GM23338 (cell line): Measurements from ENCODE around the gene ECPAS. TPM values are rescaled to one million over a fixed set of nuclear protein-coding genes. Genes with fewer than 3 reads are reported as not detected.
A peak's percentile ranks its signal among the peaks of the same experiment; 100 is the strongest.

Experiments
- ATAC-seq: fragments of 200-7000 bp; cut with Tn5 transposase; 3 replicates; pipeline ENCODE4 v1.9.1; 2020
- DNase-seq: peaks from one replicate; pipeline ENCODE4 v3.0.0-alpha.2; 2015; ENCODE audit warnings: low spot score
- H2AFZ ChIP-seq: fragments of 200-600 bp; sonication (generic); 2 replicates; pipeline ENCODE4 v1.8.0; 2016; ENCODE audit warnings: antibody characterized with exemption, mild to moderate bottlenecking, moderate library complexity
- H3F3A ChIP-seq: fragments of 200-600 bp; sonication (generic); replicated peaks from 2 replicates; pipeline ENCODE4 v1.8.0; 2017; ENCODE audit warnings: antibody characterized with exemption, mixed run types, low read depth
- H3K27ac ChIP-seq: fragments of 200-600 bp; sonication (generic); 2 replicates; pipeline ENCODE4 v1.6.1; 2016; ENCODE audit warnings: low read depth
- H3K27me3 ChIP-seq: fragments of 200-600 bp; sonication (generic); 2 replicates; pipeline ENCODE4 v1.8.0; 2016; ENCODE audit warnings: mild to moderate bottlenecking, mixed run types, moderate library complexity; ENCODE audit not compliant: insufficient read depth
- H3K36me3 ChIP-seq: fragments of 200-600 bp; sonication (generic); 2 replicates; pipeline ENCODE4 v1.8.0; 2016; ENCODE audit warnings: mild to moderate bottlenecking; ENCODE audit not compliant: insufficient read depth
- H3K4me1 ChIP-seq: fragments of 200-600 bp; sonication (generic); 2 replicates; pipeline ENCODE4 v1.8.0; 2016; ENCODE audit warnings: mild to moderate bottlenecking, moderate library complexity; ENCODE audit not compliant: insufficient read depth
- H3K4me2 ChIP-seq: fragments of 200-600 bp; sonication (generic); 2 replicates; pipeline ENCODE4 v1.7.1; 2017; ENCODE audit warnings: mixed run types
- H3K4me3 ChIP-seq: fragments of 200-600 bp; sonication (generic); 2 replicates; pipeline ENCODE4 v1.6.1; 2016; ENCODE audit warnings: mixed run types
- H3K79me2 ChIP-seq: fragments of 200-600 bp; sonication (generic); replicated peaks from 2 replicates; pipeline ENCODE4 v1.8.0; 2017; ENCODE audit warnings: mild to moderate bottlenecking; ENCODE audit not compliant: insufficient read depth
- H3K9me2 ChIP-seq: fragments of 200-600 bp; sonication (generic); 2 replicates; pipeline ENCODE4 v1.8.0; 2017; ENCODE audit not compliant: insufficient read depth
- H4K20me1 ChIP-seq: fragments of 200-600 bp; sonication (generic); replicated peaks from 2 replicates; pipeline ENCODE4 v1.8.0; 2017; ENCODE audit warnings: mild to moderate bottlenecking; ENCODE audit not compliant: insufficient read depth
- H3K27ac Mint-ChIP-seq: 2 replicates; pipeline ENCODE4 v1.8.0; 2020; ENCODE audit warnings: inconsistent platforms, mild to moderate bottlenecking, moderate library complexity, mixed read lengths
- H3K27me3 Mint-ChIP-seq: 3 replicates; pipeline ENCODE4 v1.8.0; 2022; ENCODE audit warnings: low read depth, mild to moderate bottlenecking, moderate library complexity, mixed read lengths, inconsistent platforms; ENCODE audit not compliant: insufficient read depth, poor library complexity
- H3K36me3 Mint-ChIP-seq: 3 replicates; pipeline ENCODE4 v1.8.0; 2021; ENCODE audit warnings: low read depth, mild to moderate bottlenecking, inconsistent platforms, moderate library complexity, mixed read lengths
- H3K4me1 Mint-ChIP-seq: 3 replicates; pipeline ENCODE4 v1.8.0; 2020; ENCODE audit warnings: mild to moderate bottlenecking, inconsistent platforms, mixed read lengths
- H3K4me3 Mint-ChIP-seq: 3 replicates; pipeline ENCODE4 v1.8.0; 2021; ENCODE audit warnings: moderate library complexity, mild to moderate bottlenecking, inconsistent platforms, mixed read lengths
- H3K9me3 Mint-ChIP-seq: 3 replicates; pipeline ENCODE4 v1.8.0; 2020; ENCODE audit warnings: moderate library complexity, mild to moderate bottlenecking, inconsistent platforms, mixed read lengths
- CREB1 ChIP-seq: fragments of 250-450 bp; sonication (Bioruptor Pico); IDR thresholded peaks from 2 replicates; pipeline ENCODE4 v1.5.0; 2020; ENCODE audit warnings: low read depth, mild to moderate bottlenecking, moderate library complexity
- EZH2 ChIP-seq: fragments of 200-600 bp; sonication (generic); IDR thresholded peaks from one replicate; pipeline ENCODE4 v1.8.0; 2017; ENCODE audit warnings: antibody characterized with exemption, mild to moderate bottlenecking, low read depth; ENCODE audit not compliant: unreplicated experiment
- EZH2phosphoT487 ChIP-seq: fragments of 200-600 bp; sonication (generic); IDR thresholded peaks from one replicate; pipeline ENCODE4 v1.8.1; 2018; ENCODE audit warnings: antibody characterized with exemption; ENCODE audit not compliant: unreplicated experiment
- JUNB ChIP-seq: IDR thresholded peaks from one replicate; pipeline ENCODE4 v1.6.1; 2016; ENCODE audit warnings: antibody characterized with exemption; ENCODE audit not compliant: unreplicated experiment
- POLR2AphosphoS5 ChIP-seq: IDR thresholded peaks from 2 replicates; pipeline ENCODE4 v1.6.1; 2016; ENCODE audit warnings: antibody characterized with exemption, low read depth
- STAT1 ChIP-seq: IDR thresholded peaks from one replicate; pipeline ENCODE4 v1.6.1; 2016; ENCODE audit warnings: antibody characterized with exemption; ENCODE audit not compliant: unreplicated experiment
- ZNF331 ChIP-seq: fragments of 250-450 bp; sonication (Bioruptor Pico); IDR thresholded peaks from 2 replicates; pipeline ENCODE4 v1.5.0; 2020; ENCODE audit warnings: low read depth, mild to moderate bottlenecking, moderate library complexity
- polyA plus RNA-seq: library from polyadenylated mRNA; unstranded; fragments of >200 nt; fragmentation: Nextera tagmentation; extraction: Ambion mirVana; gene quantifications from 2 replicates; pipeline ENCODE4 v1.2.1, GENCODE V29; 2016
- total RNA-seq: library from RNA; depleted of rRNA; stranded (reverse); fragments of >200 nt; shearing (Covaris generic); gene quantifications from 2 replicates; pipeline ENCODE4 v1.2.3, GENCODE V29; 2014
- TF ChIP-seq, protein P1 (sequence below): fragments of 250-450 bp; sonication (Bioruptor Pico); IDR thresholded peaks from 2 replicates; pipeline ENCODE4 v1.5.0; 2020; ENCODE audit warnings: mild to moderate bottlenecking, moderate library complexity
- TF ChIP-seq, protein P2 (sequence below): IDR thresholded peaks from one replicate; pipeline ENCODE4 v1.6.1; 2018; ENCODE audit warnings: antibody characterized with exemption; ENCODE audit not compliant: unreplicated experiment

The ECPAS gene
- total and polyA plus RNA-seq, 2 experiments from 2014 or later = 51.4 to 104 TPM

DNA sequence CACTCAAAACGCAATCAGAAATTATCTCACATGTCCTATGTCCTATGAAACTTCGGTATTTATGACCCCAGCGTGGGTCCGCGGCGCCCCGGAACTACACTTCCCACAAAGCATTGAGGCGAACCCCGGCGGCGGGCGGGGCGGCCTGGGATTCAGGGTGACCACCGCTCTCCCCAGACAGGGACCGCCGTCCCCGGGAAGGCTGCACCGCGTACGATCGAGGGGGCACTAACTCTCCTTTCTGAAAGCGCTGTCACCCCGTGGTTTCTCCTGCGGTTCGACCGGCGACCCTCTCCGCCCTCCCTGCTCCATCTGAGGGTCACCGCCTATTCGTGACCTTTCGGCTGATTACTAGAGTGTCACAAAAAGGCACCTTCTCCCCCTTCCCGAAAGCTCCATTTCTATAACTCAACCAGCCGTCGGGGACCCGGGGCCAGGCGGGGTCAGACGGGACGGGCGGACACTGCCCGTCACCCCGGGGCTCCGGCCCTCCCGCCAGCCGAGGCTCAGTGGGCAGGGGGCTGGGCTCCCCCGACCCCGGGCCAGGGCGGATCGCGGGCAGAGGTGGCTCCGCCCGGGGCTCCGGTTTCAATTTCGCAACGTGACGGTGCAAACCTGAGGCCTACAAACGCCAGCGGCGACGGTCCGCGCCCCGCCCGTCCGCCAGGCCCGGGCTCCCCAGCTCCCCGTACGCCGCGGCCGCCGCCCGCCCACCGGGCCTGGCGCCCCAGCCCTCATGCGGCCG, 1.3 kb downstream of the ECPAS start:
- peak overlapping the region; percentile 90 for H3K4me2 ChIP-seq
- H3F3A ChIP-seq = peaks cover 20% of the 10 kb centered on the region
- no peaks in the 10 kb centered on the region for H3K36me3 ChIP-seq
- peaks cover 4% of the 10 kb centered on the region; the same call in 1 of the 3 replicates for H3K36me3 Mint-ChIP-seq
- peaks cover 57% of the 10 kb centered on the region for H3K79me2 ChIP-seq
- H3K4me3 Mint-ChIP-seq = peak overlapping the region; percentile 86
- no peaks in the 10 kb centered on the region for H3K9me2 ChIP-seq
- no peak for TF ChIP-seq STAT1
- peak; percentile 73 for TF ChIP-seq POLR2AphosphoS5
- TF ChIP-seq EZH2phosphoT487 = no peak
- TF ChIP-seq CREB1 = peak; percentile 21; the same call in 1 of the 2 replicates
- peaks cover 24% of the 10 kb centered on the region for H3K4me1 ChIP-seq
- no peaks in the 10 kb centered on the region for H3K9me3 Mint-ChIP-seq
- peaks cover 3% of the 10 kb centered on the region; the same call in 1 of the 2 replicates for H4K20me1 ChIP-seq
- DNase-seq = peak; percentile 80
- peaks cover 27% of the 10 kb centered on the region for H3K4me1 Mint-ChIP-seq
- H3K4me3 ChIP-seq = peak overlapping the region; percentile 99
- peak overlapping the region; percentile 63; the same call in 1 of the 2 replicates for H2AFZ ChIP-seq
- H3K27me3 Mint-ChIP-seq = peaks cover 3% of the 10 kb centered on the region
- peak overlapping the region; percentile 97 for H3K27ac Mint-ChIP-seq
- no peaks in the 10 kb centered on the region for H3K27me3 ChIP-seq
- ATAC-seq = peak; percentile 75
- H3K27ac ChIP-seq = peak overlapping the region; percentile 98

DNA sequence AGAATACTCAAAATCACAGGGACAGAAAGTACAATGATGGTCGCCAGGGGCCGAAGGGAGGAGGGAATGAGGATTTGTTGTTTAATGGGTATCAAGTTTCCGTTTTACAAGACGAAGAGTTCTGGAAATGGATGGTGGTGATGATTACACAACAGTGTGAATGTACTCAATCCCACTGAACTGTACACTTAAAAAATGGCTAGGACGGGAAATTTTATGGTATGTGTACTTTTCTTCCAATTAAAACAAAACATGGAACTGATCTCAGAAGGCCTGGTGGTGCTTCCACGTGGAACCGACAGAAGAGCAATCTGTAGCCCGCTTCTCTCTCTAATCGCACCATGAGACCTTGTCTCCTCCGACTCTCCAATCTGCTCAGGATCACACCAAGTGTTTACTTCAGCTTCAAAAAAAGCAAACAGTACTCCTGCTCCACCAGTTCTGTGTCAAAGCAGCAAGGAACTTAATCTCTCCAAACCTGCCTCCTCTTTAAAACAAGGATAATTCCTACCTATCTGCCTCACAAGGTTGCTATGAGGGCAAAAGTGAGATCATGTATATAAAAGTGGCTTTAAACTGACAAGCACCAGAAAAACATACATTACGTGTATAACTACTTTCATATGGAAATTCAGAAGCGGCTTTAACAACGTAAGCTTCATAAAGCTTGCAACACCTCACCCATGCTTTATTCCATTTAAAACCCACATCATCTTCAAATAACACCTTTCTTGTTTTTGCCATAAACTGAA, 2.1 kb downstream of the ECPAS start:
- peak overlapping the region; percentile 90 for H3K4me2 ChIP-seq
- H3K27ac Mint-ChIP-seq = peak overlapping the region; percentile 97
- ATAC-seq (no peak), DNase-seq (peak; percentile 32)
- peak overlapping the region; percentile 80 for H3K27ac ChIP-seq
- H3K4me1 ChIP-seq = peaks cover 24% of the 10 kb centered on the region
- H2AFZ ChIP-seq = no peak overlapping the region
- peaks cover 29% of the 10 kb centered on the region for H3K4me1 Mint-ChIP-seq
- H3F3A ChIP-seq = peaks cover 20% of the 10 kb centered on the region
- peak overlapping the region; percentile 86 for H3K4me3 Mint-ChIP-seq
- H3K79me2 ChIP-seq = peaks cover 65% of the 10 kb centered on the region
- H3K9me3 Mint-ChIP-seq = no peaks in the 10 kb centered on the region
- H3K36me3 Mint-ChIP-seq = peaks cover 4% of the 10 kb centered on the region; the same call in 1 of the 3 replicates
- H3K27me3 Mint-ChIP-seq = peaks cover 3% of the 10 kb centered on the region
- no peaks in the 10 kb centered on the region for H3K9me2 ChIP-seq
- peak overlapping the region; percentile 99 for H3K4me3 ChIP-seq
- no peaks in the 10 kb centered on the region for H3K27me3 ChIP-seq
- no peaks in the 10 kb centered on the region for H3K36me3 ChIP-seq
- peaks cover 3% of the 10 kb centered on the region; the same call in 1 of the 2 replicates for H4K20me1 ChIP-seq
- TF ChIP-seq CREB1 (no peak), EZH2 (no peak), ZNF331 (CRISPR knock-in tag) (no peak), EZH2phosphoT487 (no peak), JUNB (no peak)
- TF ChIP-seq, protein P1, sequence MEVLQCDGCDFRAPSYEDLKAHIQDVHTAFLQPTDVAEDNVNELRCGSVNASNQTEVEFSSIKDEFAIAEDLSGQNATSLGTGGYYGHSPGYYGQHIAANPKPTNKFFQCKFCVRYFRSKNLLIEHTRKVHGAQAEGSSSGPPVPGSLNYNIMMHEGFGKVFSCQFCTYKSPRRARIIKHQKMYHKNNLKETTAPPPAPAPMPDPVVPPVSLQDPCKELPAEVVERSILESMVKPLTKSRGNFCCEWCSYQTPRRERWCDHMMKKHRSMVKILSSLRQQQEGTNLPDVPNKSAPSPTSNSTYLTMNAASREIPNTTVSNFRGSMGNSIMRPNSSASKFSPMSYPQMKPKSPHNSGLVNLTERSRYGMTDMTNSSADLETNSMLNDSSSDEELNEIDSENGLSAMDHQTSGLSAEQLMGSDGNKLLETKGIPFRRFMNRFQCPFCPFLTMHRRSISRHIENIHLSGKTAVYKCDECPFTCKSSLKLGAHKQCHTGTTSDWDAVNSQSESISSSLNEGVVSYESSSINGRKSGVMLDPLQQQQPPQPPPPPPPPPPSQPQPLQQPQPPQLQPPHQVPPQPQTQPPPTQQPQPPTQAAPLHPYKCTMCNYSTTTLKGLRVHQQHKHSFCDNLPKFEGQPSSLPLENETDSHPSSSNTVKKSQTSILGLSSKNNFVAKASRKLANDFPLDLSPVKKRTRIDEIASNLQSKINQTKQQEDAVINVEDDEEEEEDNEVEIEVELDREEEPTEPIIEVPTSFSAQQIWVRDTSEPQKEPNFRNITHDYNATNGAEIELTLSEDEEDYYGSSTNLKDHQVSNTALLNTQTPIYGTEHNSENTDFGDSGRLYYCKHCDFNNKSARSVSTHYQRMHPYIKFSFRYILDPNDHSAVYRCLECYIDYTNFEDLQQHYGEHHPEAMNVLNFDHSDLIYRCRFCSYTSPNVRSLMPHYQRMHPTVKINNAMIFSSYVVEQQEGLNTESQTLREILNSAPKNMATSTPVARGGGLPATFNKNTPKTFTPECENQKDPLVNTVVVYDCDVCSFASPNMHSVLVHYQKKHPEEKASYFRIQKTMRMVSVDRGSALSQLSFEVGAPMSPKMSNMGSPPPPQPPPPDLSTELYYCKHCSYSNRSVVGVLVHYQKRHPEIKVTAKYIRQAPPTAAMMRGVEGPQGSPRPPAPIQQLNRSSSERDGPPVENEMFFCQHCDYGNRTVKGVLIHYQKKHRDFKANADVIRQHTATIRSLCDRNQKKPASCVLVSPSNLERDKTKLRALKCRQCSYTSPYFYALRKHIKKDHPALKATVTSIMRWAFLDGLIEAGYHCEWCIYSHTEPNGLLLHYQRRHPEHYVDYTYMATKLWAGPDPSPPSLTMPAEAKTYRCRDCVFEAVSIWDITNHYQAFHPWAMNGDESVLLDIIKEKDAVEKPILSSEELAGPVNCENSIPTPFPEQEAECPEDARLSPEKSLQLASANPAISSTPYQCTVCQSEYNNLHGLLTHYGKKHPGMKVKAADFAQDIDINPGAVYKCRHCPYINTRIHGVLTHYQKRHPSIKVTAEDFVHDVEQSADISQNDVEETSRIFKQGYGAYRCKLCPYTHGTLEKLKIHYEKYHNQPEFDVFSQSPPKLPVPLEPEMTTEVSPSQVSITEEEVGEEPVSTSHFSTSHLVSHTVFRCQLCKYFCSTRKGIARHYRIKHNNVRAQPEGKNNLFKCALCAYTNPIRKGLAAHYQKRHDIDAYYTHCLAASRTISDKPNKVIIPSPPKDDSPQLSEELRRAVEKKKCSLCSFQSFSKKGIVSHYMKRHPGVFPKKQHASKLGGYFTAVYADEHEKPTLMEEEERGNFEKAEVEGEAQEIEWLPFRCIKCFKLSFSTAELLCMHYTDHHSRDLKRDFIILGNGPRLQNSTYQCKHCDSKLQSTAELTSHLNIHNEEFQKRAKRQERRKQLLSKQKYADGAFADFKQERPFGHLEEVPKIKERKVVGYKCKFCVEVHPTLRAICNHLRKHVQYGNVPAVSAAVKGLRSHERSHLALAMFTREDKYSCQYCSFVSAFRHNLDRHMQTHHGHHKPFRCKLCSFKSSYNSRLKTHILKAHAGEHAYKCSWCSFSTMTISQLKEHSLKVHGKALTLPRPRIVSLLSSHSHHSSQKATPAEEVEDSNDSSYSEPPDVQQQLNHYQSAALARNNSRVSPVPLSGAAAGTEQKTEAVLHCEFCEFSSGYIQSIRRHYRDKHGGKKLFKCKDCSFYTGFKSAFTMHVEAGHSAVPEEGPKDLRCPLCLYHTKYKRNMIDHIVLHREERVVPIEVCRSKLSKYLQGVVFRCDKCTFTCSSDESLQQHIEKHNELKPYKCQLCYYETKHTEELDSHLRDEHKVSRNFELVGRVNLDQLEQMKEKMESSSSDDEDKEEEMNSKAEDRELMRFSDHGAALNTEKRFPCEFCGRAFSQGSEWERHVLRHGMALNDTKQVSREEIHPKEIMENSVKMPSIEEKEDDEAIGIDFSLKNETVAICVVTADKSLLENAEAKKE (CRISPR knock-in tag) = no peak
- TF ChIP-seq, protein P2, sequence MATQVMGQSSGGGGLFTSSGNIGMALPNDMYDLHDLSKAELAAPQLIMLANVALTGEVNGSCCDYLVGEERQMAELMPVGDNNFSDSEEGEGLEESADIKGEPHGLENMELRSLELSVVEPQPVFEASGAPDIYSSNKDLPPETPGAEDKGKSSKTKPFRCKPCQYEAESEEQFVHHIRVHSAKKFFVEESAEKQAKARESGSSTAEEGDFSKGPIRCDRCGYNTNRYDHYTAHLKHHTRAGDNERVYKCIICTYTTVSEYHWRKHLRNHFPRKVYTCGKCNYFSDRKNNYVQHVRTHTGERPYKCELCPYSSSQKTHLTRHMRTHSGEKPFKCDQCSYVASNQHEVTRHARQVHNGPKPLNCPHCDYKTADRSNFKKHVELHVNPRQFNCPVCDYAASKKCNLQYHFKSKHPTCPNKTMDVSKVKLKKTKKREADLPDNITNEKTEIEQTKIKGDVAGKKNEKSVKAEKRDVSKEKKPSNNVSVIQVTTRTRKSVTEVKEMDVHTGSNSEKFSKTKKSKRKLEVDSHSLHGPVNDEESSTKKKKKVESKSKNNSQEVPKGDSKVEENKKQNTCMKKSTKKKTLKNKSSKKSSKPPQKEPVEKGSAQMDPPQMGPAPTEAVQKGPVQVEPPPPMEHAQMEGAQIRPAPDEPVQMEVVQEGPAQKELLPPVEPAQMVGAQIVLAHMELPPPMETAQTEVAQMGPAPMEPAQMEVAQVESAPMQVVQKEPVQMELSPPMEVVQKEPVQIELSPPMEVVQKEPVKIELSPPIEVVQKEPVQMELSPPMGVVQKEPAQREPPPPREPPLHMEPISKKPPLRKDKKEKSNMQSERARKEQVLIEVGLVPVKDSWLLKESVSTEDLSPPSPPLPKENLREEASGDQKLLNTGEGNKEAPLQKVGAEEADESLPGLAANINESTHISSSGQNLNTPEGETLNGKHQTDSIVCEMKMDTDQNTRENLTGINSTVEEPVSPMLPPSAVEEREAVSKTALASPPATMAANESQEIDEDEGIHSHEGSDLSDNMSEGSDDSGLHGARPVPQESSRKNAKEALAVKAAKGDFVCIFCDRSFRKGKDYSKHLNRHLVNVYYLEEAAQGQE = no peak
